HG02981 (cell line): ENCODE measurements around the gene CAMSAP2.
A peak's percentile ranks its signal among the peaks of the same experiment; 100 is the strongest.

Experiments
- ATAC-seq: cut with Tn5 transposase; IDR thresholded peaks from one replicate; pipeline ENCODE4 v1.9.1; 2021; ENCODE audit warnings: mild to moderate bottlenecking, moderate library complexity; ENCODE audit not compliant: unreplicated experiment

Gene CAMSAP2

DNA sequence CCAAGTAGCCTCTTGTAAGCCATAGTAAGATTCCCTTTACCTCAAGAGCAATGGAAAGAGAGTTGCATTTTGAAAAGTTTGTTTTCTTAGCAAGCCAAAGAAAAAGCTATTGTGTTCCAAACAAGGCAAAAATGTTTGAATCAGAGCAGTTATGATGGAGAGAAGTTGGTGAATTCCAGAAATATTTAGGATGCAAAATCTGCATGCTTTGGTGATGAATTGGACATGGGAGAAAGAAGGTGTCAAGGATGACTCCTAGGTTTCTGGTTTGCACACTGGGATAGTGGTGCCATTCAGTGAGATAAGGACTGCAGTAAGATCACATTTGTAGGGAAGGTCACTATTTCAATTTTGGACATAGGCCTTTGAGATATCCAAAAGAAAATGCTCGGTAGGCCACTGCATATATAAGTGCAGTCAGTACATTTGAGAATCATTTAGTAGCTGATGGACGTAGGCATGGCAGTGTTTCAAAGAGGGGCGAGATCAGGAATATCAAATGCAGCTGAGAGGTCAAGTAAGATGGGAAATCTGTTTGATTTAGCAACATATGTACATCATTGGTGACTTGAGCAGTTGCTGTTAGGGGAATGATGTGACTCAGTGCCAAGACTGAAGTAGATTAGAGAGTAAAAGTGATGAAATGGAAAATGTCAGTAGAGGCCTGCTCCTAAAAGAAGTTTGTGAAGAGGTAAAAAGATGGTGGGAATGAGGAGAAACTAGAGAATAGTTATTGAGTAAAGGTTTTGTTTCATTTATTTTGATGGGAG, 100.2 kb downstream of the CAMSAP2 start:
- ATAC-seq: no peak

GRCh38 chr1:200845360-200845759, 106.7 kb downstream of the CAMSAP2 start:
- no peak for ATAC-seq

DNA sequence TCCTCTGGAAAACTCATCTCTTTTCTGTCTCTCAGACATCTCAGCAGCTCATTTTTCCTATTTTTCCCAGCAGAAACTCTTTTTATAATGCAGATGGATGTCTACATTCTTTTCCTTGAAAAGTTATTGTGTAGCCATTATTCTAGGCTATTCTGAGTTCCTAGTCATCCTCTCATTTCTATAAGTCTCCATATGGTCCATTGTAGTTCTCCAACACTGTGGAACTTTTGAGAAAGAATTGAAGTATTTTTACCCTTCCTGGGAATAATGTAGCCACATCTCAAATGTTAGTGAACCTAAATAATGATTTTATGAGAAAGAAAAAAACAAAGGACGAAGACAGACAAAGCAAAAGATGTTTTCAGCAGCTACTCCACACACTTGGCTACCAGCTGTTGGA, 107.7 kb downstream of the CAMSAP2 start:
- ATAC-seq: no peak

DNA sequence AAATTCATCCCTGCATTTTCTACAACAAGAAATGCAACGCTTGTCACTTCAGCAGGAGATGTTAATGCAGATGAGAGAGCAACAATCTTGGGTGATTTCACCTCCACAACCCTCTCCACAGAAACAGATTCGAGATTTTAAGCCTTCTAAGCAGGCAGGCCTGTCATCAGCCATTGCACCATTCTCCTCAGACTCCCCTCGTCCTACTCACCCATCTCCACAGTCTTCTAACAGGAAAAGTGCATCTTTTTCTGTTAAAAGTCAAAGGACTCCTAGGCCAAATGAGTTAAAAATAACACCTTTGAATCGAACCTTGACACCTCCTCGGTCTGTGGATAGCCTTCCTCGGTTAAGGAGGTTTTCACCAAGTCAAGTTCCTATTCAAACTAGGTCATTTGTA, 110.7 kb downstream of the CAMSAP2 start:
- ATAC-seq: no peak

DNA sequence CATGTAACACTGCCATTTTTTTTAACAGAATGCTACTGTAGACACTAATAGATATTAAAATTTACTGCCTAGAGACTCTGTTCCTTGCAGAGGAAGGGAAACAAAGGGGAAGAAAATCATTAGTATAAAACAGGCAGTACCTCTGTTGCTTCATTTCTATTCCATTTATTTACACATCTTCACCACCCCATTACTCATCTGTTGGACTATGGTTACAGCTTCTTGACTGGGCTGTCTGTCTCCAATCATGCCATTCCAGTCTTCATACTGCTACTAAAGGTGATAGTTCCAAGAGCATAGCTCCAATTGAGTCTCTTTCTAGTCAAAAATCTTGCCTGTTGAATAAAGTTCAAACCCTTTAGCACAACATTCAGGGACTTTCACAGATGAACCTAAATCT, 111.9 kb downstream of the CAMSAP2 start:
- ATAC-seq: no peak

DNA sequence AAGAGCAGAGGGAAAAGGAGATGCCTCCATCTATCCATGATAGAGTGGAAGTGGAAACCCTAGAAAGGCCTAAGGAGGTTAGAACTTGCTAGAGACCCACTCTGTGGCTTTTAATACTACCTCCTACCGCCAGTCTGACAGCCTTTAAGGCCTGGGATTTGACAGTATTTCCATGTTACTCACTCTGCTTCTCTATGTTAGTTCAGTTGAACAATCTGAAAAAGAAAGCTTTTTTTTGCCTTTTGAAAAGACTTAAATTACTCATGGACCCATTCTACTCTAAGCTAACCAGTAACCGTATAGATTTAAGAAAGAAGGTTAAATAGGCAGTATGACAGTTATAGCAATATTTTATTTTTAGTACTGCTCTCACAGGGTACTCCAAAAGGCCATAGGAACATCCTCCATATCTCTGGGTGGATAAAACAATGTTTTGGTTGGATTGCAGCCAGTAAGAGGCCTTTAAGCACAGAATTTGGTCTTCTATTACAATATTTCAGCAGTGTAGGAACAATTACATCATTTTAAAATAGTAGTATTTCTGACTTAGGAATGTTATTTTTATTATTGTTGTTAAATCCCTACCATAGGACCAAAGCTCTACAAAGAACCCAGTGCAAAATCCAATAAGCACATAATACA, 118.1 kb downstream of the CAMSAP2 start:
- ATAC-seq: no peak

- ATAC-seq: no peak
These were observed 119.1 kb downstream of the CAMSAP2 start for GRCh38 chr1:200857804-200858203.

GRCh38 chr1:200861937-200862647, 123.4 kb downstream of the CAMSAP2 start:
- ATAC-seq: peak; percentile 41

GRCh38 chr1:200862713-200863415, 124.2 kb downstream of the CAMSAP2 start:
- ATAC-seq: no peak

DNA sequence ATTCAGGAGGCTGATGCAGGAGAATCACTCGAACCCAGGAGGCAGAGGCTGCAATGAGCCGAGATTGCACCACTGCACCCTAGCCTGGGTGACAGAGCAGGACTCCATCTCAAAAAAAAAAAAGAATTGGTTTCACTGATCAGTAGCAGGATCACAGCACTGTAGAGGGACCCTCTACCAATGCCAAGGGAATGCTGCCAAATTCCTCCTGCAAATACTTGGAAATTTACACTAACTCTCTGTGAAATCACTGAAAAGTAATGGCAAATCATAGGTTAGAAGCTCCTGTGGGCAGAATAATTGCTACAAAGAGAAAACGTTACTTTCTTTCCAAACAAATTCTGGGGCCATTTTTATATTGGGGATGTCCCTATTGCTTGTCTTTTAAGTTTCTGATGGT, 127.4 kb downstream of the CAMSAP2 start:
- ATAC-seq: no peak

GRCh38 chr1:200866521-200866920, 127.8 kb downstream of the CAMSAP2 start:
- ATAC-seq: peak; percentile 80

DNA sequence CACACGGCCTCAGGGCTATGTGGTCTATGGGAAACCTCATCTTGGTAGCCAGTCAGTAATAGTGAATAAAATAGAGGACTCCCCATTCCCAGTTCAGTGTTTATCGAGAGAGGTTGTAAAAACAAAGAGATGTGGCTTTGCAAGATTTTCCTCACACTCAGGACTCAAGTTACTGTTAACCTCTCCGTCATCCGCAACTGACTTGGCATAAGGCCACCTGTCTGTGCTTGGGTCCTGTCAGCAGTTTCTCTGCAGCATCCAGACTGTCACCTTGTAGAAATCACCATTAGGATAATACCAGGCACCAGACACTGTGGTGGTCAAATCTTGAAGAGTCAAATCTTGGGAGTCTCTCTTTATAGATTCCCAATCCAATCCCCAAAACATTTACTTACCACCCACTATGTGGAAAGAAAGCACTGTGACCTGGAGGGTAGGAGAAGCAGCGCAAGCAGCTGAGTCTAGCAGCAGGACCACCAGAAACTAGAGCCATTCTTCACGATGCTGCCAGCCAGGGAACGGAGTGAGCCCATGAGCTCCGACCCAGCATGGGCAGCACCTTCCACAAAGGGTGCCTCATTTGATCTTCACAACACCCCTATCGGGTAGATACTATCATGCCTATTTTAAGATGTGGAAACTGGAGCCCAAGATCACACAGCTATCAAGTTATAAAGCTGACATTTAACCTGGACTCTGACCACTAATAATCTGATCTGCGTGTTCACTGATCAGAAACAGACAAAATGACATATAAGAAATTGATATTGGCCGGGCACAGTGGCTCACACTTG, 128.5 kb downstream of the CAMSAP2 start:
- no peak for ATAC-seq

DNA sequence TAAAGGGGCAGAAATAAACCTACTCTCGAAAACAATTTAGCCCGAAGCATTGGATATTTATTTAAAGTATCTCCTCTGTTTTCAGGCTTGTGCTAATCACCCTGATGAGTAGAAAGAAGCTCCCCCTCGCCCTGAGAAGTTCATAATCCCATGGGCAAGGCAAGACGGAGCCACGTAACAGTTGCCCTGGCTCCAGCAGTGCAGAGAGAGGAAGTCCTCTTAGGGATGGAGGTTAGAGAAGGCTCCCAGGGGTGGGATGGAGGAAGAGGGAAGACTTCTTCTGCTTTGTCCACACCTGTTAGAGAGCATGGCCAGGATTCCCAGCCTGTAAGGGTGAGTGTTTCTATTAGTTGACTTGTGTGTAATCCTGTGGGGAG, 130.7 kb downstream of the CAMSAP2 start:
- ATAC-seq: no peak

- ATAC-seq: peak; percentile 51
These were observed 131.2 kb downstream of the CAMSAP2 start for GRCh38 chr1:200869753-200870391.

GRCh38 chr1:200872446-200873115, 133.9 kb downstream of the CAMSAP2 start, which contains the start of gene GPR25:
GPR25 (plus strand) TSS chr1:200872981; CDS start chr1:200873038, 57 bp downstream.
- ATAC-seq: no peak

GRCh38 chr1:200873116-200873670, 134.5 kb downstream of the CAMSAP2 start:
- ATAC-seq: no peak

- ATAC-seq: no peak
These were observed 135.1 kb downstream of the CAMSAP2 start for GRCh38 chr1:200873671-200874397.

- ATAC-seq: no peak
These were observed 136.0 kb downstream of the CAMSAP2 start for GRCh38 chr1:200874694-200875093.
